ENCODE measurements around the gene PSAP. TPM values are rescaled to one million over a fixed set of nuclear protein-coding genes. Genes with fewer than 3 reads are reported as not detected.

PSAP gene
- total RNA-seq, 2 donors from 2014 or later, result 1,144 to 1,344 TPM

- Histone ChIP-seq H3K4me1 (replicated peaks) (no peaks in the 10 kb centered on the region), H3K9me3 (no peaks in the 10 kb centered on the region), H3K27ac (no peak overlapping the region), H3K4me3 (no peak overlapping the region), H3K27me3 (replicated peaks; ENCODE audit: insufficient read depth) (no peaks in the 10 kb centered on the region), H3K36me3 (no peaks in the 10 kb centered on the region)
- DNase-seq (ENCODE audit: low spot score), result no peak
- intact Hi-C loops (cut with DNase I), result no loop called here
- TF ChIP-seq POLR2AphosphoS5 (IDR thresholded peaks at IDR 0.05) (peak; percentile 33), CTCF (IDR thresholded peaks at IDR 0.05) (no peak)
- 64% methylated on average over 5 of the region's 5 CpGs for WGBS
Measured at GRCh38 chr10:71868192-71868697, 17.2 kb upstream of the PSAP start.

GRCh38 chr10:71865561-71866041, 14.6 kb upstream of the PSAP start:
- Histone ChIP-seq H3K4me1 (replicated peaks) (no peaks in the 10 kb centered on the region), H3K27ac (no peak overlapping the region), H3K36me3 (no peaks in the 10 kb centered on the region), H3K27me3 (replicated peaks; ENCODE audit: insufficient read depth) (no peaks in the 10 kb centered on the region), H3K4me3 (no peak overlapping the region), H3K9me3 (no peaks in the 10 kb centered on the region)
- intact Hi-C loops (cut with DNase I), result no loop called here
- no peak for DNase-seq (ENCODE audit: low spot score)
- no peak for TF ChIP-seq POLR2A (IDR thresholded peaks at IDR 0.05)
- no peak for TF ChIP-seq POLR2AphosphoS5 (IDR thresholded peaks at IDR 0.05)
- TF ChIP-seq CTCF (IDR thresholded peaks at IDR 0.05), result no peak
- 76% methylated on average over 7 of the region's 7 CpGs for WGBS

- Histone ChIP-seq H3K36me3 (no peaks in the 10 kb centered on the region), H3K9me3 (no peaks in the 10 kb centered on the region), H3K4me1 (replicated peaks) (peaks cover 3% of the 10 kb centered on the region), H3K27ac (no peak overlapping the region), H3K4me3 (no peak overlapping the region), H3K27me3 (replicated peaks; ENCODE audit: insufficient read depth) (no peaks in the 10 kb centered on the region)
- DNase-seq (ENCODE audit: low spot score), result no peak
- 75% methylated on average over 5 of the region's 5 CpGs for WGBS
- TF ChIP-seq POLR2AphosphoS5 (IDR thresholded peaks at IDR 0.05), result no peak
- TF ChIP-seq POLR2A (IDR thresholded peaks at IDR 0.05), result no peak
- TF ChIP-seq CTCF (IDR thresholded peaks at IDR 0.05), result no peak
- intact Hi-C loops (cut with DNase I), result no loop called here
Measured at GRCh38 chr10:71864911-71865361, 13.9 kb upstream of the PSAP start.

- H3K36me3 ChIP-seq, result no peaks in the 10 kb centered on the region
- DNase-seq (ENCODE audit: low spot score), result no peak
- intact Hi-C loops (cut with DNase I), result no loop called here
- no peaks in the 10 kb centered on the region for H3K27me3 ChIP-seq (replicated peaks; ENCODE audit: insufficient read depth)
- H3K4me3 ChIP-seq, result no peak overlapping the region
- peaks cover 3% of the 10 kb centered on the region for H3K4me1 ChIP-seq (replicated peaks)
- H3K27ac ChIP-seq, result no peak overlapping the region
- no peaks in the 10 kb centered on the region for H3K9me3 ChIP-seq
- WGBS, result 94% methylated on average over 6 of the region's 6 CpGs
- TF ChIP-seq POLR2A (IDR thresholded peaks at IDR 0.05) (no peak), CTCF (IDR thresholded peaks at IDR 0.05) (no peak), POLR2AphosphoS5 (IDR thresholded peaks at IDR 0.05) (no peak)
Measured at GRCh38 chr10:71863203-71863602, 12.2 kb upstream of the PSAP start.

- Histone ChIP-seq H3K4me1 (replicated peaks) (peaks cover 3% of the 10 kb centered on the region), H3K9me3 (no peaks in the 10 kb centered on the region), H3K27me3 (replicated peaks; ENCODE audit: insufficient read depth) (no peaks in the 10 kb centered on the region), H3K27ac (peak overlapping the region; percentile 67 to 77), H3K4me3 (no peak overlapping the region), H3K36me3 (no peaks in the 10 kb centered on the region)
- intact Hi-C loops (cut with DNase I), result no loop called here
- peak; percentile 87 for DNase-seq (ENCODE audit: low spot score)
- 31% methylated on average over 11 of the region's 11 CpGs for WGBS
- TF ChIP-seq CTCF (IDR thresholded peaks at IDR 0.05) (no peak), POLR2A (IDR thresholded peaks at IDR 0.05) (peak; percentile 19), POLR2AphosphoS5 (IDR thresholded peaks at IDR 0.05) (peak; percentile 87)
Measured at GRCh38 chr10:71860243-71861029, 9.4 kb upstream of the PSAP start.

Data from prostate gland (tissue), 2 donors.